HEK293T (cell line): Measurements from ENCODE around the gene CEP83.

Source experiments
- BHLHE40 ChIP-seq: fragments of 450-650 bp; IDR thresholded peaks from 2 replicates; pipeline ENCODE4 v1.6.1; 2016; ENCODE audit warnings: mild to moderate bottlenecking, moderate library complexity, borderline replicate concordance
- ELF4 ChIP-seq: fragments of 450-650 bp; IDR thresholded peaks from 2 replicates; pipeline ENCODE4 v1.6.1; 2017; ENCODE audit warnings: antibody characterized with exemption
- FOXA1 ChIP-seq: fragments of 450-650 bp; IDR thresholded peaks from 2 replicates; pipeline ENCODE4 v1.6.1; 2016; ENCODE audit warnings: mild to moderate bottlenecking
- FOXM1 ChIP-seq: fragments of 450-650 bp; IDR thresholded peaks from 2 replicates; pipeline ENCODE4 v1.6.1; 2017; ENCODE audit warnings: mild to moderate bottlenecking, borderline replicate concordance
- L3MBTL2 ChIP-seq: fragments of 450-650 bp; conservative IDR thresholded peaks from 2 replicates; pipeline ENCODE4 v1.6.1; 2016; ENCODE audit warnings: mild to moderate bottlenecking
- NFRKB ChIP-seq: fragments of 450-650 bp; IDR thresholded peaks from 2 replicates; pipeline ENCODE4 v1.6.1; 2016; ENCODE audit warnings: mild to moderate bottlenecking, moderate library complexity
- PKNOX1 ChIP-seq: fragments of 450-650 bp; IDR thresholded peaks from 2 replicates; pipeline ENCODE4 v1.6.1; 2016
- SP1 ChIP-seq: fragments of 450-650 bp; IDR thresholded peaks from 2 replicates; pipeline ENCODE4 v1.6.1; 2017
- SUZ12 ChIP-seq: fragments of 450-650 bp; IDR thresholded peaks from 2 replicates; pipeline ENCODE4 v1.6.1; 2016; ENCODE audit warnings: mild to moderate bottlenecking
- ZNF384 ChIP-seq: fragments of 450-650 bp; IDR thresholded peaks from 2 replicates; pipeline ENCODE4 v1.6.1; 2016

- no peak for TF ChIP-seq SP1
- TF ChIP-seq FOXA1, result no peak
- TF ChIP-seq FOXM1, result no peak
- TF ChIP-seq BHLHE40, result no peak
- no peak for TF ChIP-seq PKNOX1
- TF ChIP-seq SUZ12, result no peak
- TF ChIP-seq ELF4, result no peak
- TF ChIP-seq L3MBTL2, result no peak
- no peak for TF ChIP-seq ZNF384
- no peak for TF ChIP-seq NFRKB
Observed at GRCh38 chr12:94299846-94300245, 159.8 kb downstream of the CEP83 start.
